ENCODE measurements around the gene OPN5.

OPN5 gene

GRCh38 chr6:47865206-47865605, 83.4 kb downstream of the OPN5 start:
- no peak for DNase-seq

GRCh38 chr6:47875593-47875992, 93.8 kb downstream of the OPN5 start:
- no peak for DNase-seq
